Measurements from ENCODE around the gene TACSTD2. TPM values are rescaled to one million over a fixed set of nuclear protein-coding genes. Genes with fewer than 3 reads are reported as not detected.

Gene TACSTD2
- total RNA-seq, 4 donors from 2014 or later: 0.55 to 0.79 TPM; not detected in 2

DNA sequence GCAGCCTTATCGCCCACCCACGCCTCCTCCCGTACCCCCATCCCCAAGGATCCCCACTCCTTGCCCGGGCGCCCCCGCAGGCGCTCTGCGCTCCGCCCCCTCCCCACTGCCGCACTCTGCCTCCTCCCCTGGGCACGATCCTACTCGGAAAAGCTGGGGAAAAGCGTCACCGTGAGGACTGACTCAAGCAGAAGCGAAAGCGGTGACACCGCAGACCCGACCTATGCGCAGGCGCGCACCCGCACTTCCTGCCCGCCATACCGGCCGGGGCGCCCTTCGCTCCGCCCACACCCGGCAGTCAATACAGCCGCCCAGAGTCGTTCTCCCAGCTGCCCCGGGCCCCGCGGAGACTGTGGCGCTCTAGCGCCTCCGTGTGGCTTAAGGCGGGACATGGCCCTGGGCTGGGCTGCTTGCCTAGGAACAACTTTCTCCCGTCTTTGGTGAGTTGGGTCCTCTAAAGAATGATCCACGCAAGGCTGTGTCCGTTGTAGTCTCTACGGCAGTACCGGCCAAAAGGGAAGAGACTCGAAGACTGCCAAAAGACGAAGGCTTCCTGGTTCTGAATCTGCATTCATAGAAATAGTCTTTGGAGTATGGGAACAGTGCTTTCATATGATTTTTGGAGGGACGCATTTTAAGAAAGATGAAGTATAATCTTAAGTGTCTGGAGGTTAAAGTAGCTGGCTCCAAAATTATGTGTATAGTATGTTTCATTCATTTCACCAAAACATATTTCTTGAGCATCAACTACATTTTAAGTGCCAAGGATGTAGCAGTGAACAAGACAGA, 30.3 kb downstream of the TACSTD2 start, which contains the start of gene OMA1:
OMA1 (minus strand) TSS at position 207 of the 789 bp plus-strand sequence. CDS start 7,432 bp downstream, outside the sequence.
- Histone ChIP-seq H3K4me1 (peaks cover 0 to 18% (median 10%) of the 10 kb centered on the region in 4 donors), H3K27ac (peak within 1 kb of the TSS; percentile 99), H3K27me3 (no peaks in the 10 kb centered on the region), H3K36me3 (no peaks in the 10 kb centered on the region), H3K9me3 (no peaks in the 10 kb centered on the region), H3K4me3 (peak within 1 kb of the TSS; percentile 73 to 81 (median 77))
- TF ChIP-seq POLR2AphosphoS5 (IDR thresholded peaks at IDR 0.05) (peak; percentile 93 to 97 (median 96)), POLR2A (IDR thresholded peaks at IDR 0.05) (peak; percentile 93), EP300 (IDR thresholded peaks at IDR 0.05; ENCODE audit: low read depth) (no peak)
- TF ChIP-seq, protein P1, sequence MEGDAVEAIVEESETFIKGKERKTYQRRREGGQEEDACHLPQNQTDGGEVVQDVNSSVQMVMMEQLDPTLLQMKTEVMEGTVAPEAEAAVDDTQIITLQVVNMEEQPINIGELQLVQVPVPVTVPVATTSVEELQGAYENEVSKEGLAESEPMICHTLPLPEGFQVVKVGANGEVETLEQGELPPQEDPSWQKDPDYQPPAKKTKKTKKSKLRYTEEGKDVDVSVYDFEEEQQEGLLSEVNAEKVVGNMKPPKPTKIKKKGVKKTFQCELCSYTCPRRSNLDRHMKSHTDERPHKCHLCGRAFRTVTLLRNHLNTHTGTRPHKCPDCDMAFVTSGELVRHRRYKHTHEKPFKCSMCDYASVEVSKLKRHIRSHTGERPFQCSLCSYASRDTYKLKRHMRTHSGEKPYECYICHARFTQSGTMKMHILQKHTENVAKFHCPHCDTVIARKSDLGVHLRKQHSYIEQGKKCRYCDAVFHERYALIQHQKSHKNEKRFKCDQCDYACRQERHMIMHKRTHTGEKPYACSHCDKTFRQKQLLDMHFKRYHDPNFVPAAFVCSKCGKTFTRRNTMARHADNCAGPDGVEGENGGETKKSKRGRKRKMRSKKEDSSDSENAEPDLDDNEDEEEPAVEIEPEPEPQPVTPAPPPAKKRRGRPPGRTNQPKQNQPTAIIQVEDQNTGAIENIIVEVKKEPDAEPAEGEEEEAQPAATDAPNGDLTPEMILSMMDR (IDR thresholded peaks at IDR 0.05): peak; percentile 89 to 99 (median 96)
- intact Hi-C loops (cut with DNase I; ENCODE audit: low total_unique reads) (no loop called here), in situ Hi-C loops (cut with MboI; ENCODE audit: low pct_ligation_motif_present in 1 of 4, low pct_unique_long_range_greater_than_20kb in 1 of 4, low sequenced_read_pairs in 3 of 4) (no loop called here)
- 2 to 20% methylated on average over 3 to 35 of the region's 46 CpGs for WGBS, 2 donors (ENCODE audit: low coverage in 1 of 2)
- peak; percentile 98 for DNase-seq

DNA sequence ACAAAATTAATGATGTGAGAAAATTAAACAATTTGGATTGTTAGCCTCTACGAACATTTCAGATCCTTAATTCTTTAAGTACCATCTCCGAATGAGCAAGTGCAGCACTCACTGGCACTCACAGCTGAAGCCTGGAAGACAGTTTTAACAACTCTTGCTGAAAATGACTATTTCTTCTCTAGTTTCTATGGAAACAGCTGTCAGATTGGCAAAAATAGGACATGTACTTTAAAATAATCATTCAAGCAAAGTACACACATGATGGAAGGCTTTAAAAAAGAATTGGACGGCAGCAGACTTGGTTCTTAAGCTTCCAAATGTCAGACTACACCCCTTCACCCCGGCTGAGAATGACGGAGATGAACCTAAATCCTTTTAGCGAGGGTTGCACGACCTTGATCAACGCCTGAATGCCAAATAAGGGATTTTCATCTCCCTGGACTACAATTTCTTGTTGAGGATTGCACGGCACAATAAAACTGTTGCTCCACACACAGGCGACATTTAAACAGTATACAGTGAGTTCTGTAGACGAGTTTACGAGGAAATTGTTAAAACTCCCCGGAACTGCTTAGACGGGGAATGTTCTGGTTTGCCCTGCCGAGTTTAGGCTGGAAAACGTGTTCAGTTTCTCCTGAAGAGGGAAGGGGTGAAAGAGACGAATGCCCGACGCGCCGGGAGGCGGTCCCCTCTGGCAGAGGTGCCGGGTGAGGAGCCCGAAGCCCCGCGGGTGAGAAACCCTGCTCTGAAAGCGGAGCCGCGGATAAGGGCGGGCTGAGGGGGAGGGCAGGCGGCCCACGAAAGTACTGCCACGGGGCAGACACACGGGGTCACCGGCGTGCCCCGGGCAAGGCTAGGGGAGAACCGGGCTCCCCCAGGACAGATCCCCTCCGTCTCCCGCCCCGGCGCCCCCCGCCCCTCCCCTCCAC, 31.2 kb downstream of the TACSTD2 start:
- intact Hi-C loops (cut with DNase I; ENCODE audit: low total_unique reads): no loop called here
- WGBS, 2 donors (ENCODE audit: low coverage in 1 of 2): 1 to 3% methylated on average over 15 to 40 of the region's 43 CpGs
- in situ Hi-C loops (cut with MboI; ENCODE audit: low pct_ligation_motif_present in 1 of 4, low pct_unique_long_range_greater_than_20kb in 1 of 4, low sequenced_read_pairs in 3 of 4): no loop called here

DNA sequence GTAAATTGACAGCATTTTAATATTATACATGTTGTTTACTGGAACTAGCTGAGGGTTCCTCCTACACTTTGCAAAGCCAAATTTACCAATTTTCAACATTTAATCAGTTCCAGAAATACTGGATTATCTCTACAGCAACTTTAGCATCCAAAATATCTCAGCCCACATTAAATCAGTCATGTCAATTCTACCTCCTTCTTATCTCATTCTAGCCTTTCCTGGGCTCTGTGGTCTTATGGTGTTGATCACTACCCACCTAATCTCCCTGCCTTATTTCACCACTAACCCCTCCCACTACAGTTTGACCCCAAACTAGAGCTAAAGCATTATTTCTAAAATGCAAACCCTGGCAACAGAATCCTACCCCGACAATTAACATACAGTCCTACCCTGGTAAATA, 33.8 kb downstream of the TACSTD2 start:
- no peak for TF ChIP-seq POLR2AphosphoS5 (IDR thresholded peaks at IDR 0.05)
- no peak for TF ChIP-seq EP300 (IDR thresholded peaks at IDR 0.05; ENCODE audit: low read depth)
- no peak for TF ChIP-seq POLR2A (IDR thresholded peaks at IDR 0.05)
- TF ChIP-seq, protein P1 (IDR thresholded peaks at IDR 0.05): no peak
- Histone ChIP-seq H3K27me3 (no peaks in the 10 kb centered on the region), H3K36me3 (no peaks in the 10 kb centered on the region), H3K27ac (no peak overlapping the region), H3K4me3 (no peak overlapping the region), H3K9me3 (no peaks in the 10 kb centered on the region), H3K4me1 (peaks cover 0 to 37% (median 24%) of the 10 kb centered on the region in 4 donors)
- no peak for DNase-seq
- in situ Hi-C loops (cut with MboI; ENCODE audit: low pct_ligation_motif_present in 1 of 4, low pct_unique_long_range_greater_than_20kb in 1 of 4, low sequenced_read_pairs in 3 of 4): no loop called here
- 92 to 100% methylated on average over 1 of the region's 1 CpG for WGBS, 2 donors (ENCODE audit: low coverage in 1 of 2)
- intact Hi-C loops (cut with DNase I; ENCODE audit: low total_unique reads): no loop called here

More for the DNA sequence above, 31.2 kb downstream of the TACSTD2 start:
- no peaks in the 10 kb centered on the region for H3K9me3 ChIP-seq
- H3K4me1 ChIP-seq: peaks cover 0 to 18% (median 10%) of the 10 kb centered on the region in 4 donors
- no peaks in the 10 kb centered on the region for H3K27me3 ChIP-seq
- TF ChIP-seq POLR2A (IDR thresholded peaks at IDR 0.05) (no peak), EP300 (IDR thresholded peaks at IDR 0.05; ENCODE audit: low read depth) (no peak), POLR2AphosphoS5 (IDR thresholded peaks at IDR 0.05) (peak; percentile 10 to 37 (median 23))
- TF ChIP-seq, protein P1 (IDR thresholded peaks at IDR 0.05): no peak
- peak overlapping the region; percentile 73 to 81 (median 77) for H3K4me3 ChIP-seq
- no peaks in the 10 kb centered on the region for H3K36me3 ChIP-seq
- H3K27ac ChIP-seq: peak overlapping the region; percentile 99
- DNase-seq: peak; percentile 86

DNA sequence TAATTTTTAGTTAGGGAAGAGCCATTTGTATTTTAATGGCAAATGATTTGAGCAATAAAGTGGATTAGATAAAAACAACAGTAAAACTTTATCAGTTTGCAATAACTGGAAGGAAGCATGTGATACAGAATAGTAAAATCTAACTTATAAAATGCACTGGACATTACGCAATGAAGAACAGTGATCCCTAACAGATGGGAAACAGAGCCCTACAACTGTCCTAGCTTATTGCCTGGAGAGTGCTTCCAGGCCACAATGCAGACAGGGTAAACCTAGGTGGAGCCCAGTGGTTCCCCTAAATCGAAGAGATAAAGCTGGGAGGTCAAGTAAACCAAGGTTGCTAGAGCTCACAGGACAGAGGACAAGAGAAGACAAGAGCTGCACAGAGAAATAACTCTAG, 37.5 kb downstream of the TACSTD2 start:
- H3K27ac ChIP-seq: peak overlapping the region; percentile 29 to 70 (median 56)
- 20 to 36% methylated on average over 1 to 2 of the region's 2 CpGs for WGBS, 2 donors (ENCODE audit: low coverage in 1 of 2)

More for the DNA sequence above, 37.5 kb downstream of the TACSTD2 start:
- no peak overlapping the region for H3K4me3 ChIP-seq
- in situ Hi-C loops (cut with MboI; ENCODE audit: low pct_ligation_motif_present in 1 of 4, low pct_unique_long_range_greater_than_20kb in 1 of 4, low sequenced_read_pairs in 3 of 4) (no loop called here), intact Hi-C loops (cut with DNase I; ENCODE audit: low total_unique reads) (no loop called here)
- H3K9me3 ChIP-seq: no peaks in the 10 kb centered on the region
- peaks cover 0 to 22% (median 14%) of the 10 kb centered on the region in 4 donors for H3K4me1 ChIP-seq
- no peaks in the 10 kb centered on the region for H3K27me3 ChIP-seq
- H3K36me3 ChIP-seq: no peaks in the 10 kb centered on the region
- no peak for TF ChIP-seq POLR2A (IDR thresholded peaks at IDR 0.05)
- TF ChIP-seq, protein P1 (IDR thresholded peaks at IDR 0.05): no peak
- peak; percentile 17 for TF ChIP-seq EP300 (IDR thresholded peaks at IDR 0.05; ENCODE audit: low read depth)
- TF ChIP-seq POLR2AphosphoS5 (IDR thresholded peaks at IDR 0.05): peak; percentile 69 to 91 (median 76)
- DNase-seq: peak; percentile 9

Measured in transverse colon (tissue), 4 donors.